ENCODE measurements around the gene ZBTB47. TPM values are rescaled to one million over a fixed set of nuclear protein-coding genes. Genes with fewer than 3 reads are reported as not detected.

The ZBTB47 gene
- total RNA-seq, 3 donors from 2014 or later, result 0.26 to 0.79 (median 0.56) TPM

- no peaks in the 10 kb centered on the region for H3K4me1 Mint-ChIP-seq (ENCODE audit: low read depth)
- no peaks in the 10 kb centered on the region for H3K27me3 Mint-ChIP-seq (ENCODE audit: low read depth)
- DNase-seq (no peak), ATAC-seq (no peak)
- no peak overlapping the region for H3K4me3 Mint-ChIP-seq
- H3K9me3 Mint-ChIP-seq, result peaks cover 4% of the 10 kb centered on the region
- H3K36me3 Mint-ChIP-seq (ENCODE audit: insufficient read depth), result no peaks in the 10 kb centered on the region
Observed at GRCh38 chr3:42666022-42666421, 12.5 kb downstream of the ZBTB47 start.

DNA sequence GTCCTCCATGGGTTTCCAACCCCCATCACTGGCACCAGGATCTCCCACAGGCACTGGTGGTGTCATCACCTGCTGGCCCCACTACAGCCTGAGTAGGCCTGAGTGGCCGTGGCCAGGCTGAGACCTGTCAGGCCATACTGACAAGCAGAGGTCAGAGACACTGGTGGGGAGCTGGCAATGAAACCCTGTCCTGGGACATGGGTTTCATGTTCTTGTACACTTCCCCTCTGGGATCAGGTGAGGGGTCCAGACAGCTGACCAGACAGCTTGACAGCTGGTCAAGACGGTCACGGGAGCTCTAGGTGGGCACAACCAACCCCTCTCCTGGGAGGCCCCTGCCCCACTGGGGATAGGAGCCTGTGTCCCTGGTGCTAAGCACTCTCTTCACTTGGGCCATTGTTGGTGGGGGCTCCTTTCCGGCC lies 13.1 kb downstream of the ZBTB47 start:
- Mint-ChIP-seq H3K4me3 (no peak overlapping the region), H3K4me1 (ENCODE audit: low read depth) (no peaks in the 10 kb centered on the region), H3K9me3 (peaks cover 4% of the 10 kb centered on the region), H3K36me3 (ENCODE audit: insufficient read depth) (no peaks in the 10 kb centered on the region), H3K27me3 (ENCODE audit: low read depth) (no peaks in the 10 kb centered on the region)
- ATAC-seq (no peak), DNase-seq (no peak)

DNA sequence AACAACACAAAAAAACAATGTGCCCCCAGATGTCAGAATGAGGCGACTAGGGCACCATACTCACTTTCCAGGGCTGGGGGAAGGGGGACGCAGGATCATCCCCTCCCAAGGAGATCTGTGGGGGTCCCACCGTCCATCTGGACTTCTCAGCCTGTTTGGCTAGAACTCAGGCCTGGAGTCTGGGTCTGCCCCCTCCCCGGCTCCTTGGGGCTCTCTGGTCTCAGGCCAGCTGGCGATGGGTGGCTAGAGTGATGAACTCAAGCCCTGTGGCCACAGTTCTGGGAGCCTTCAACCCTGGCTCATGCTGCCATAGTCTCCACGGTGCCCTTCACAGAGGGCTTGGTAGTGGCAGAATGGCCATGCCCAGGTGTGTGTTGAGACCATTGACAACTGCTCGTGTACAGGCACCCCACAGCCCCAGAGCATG lies 13.6 kb downstream of the ZBTB47 start:
- no peak for ATAC-seq
- Mint-ChIP-seq H3K4me3 (no peak overlapping the region), H3K27me3 (ENCODE audit: low read depth) (no peaks in the 10 kb centered on the region), H3K9me3 (peaks cover 4% of the 10 kb centered on the region), H3K4me1 (ENCODE audit: low read depth) (no peaks in the 10 kb centered on the region), H3K36me3 (ENCODE audit: insufficient read depth) (no peaks in the 10 kb centered on the region)
- DNase-seq, result no peak

DNA sequence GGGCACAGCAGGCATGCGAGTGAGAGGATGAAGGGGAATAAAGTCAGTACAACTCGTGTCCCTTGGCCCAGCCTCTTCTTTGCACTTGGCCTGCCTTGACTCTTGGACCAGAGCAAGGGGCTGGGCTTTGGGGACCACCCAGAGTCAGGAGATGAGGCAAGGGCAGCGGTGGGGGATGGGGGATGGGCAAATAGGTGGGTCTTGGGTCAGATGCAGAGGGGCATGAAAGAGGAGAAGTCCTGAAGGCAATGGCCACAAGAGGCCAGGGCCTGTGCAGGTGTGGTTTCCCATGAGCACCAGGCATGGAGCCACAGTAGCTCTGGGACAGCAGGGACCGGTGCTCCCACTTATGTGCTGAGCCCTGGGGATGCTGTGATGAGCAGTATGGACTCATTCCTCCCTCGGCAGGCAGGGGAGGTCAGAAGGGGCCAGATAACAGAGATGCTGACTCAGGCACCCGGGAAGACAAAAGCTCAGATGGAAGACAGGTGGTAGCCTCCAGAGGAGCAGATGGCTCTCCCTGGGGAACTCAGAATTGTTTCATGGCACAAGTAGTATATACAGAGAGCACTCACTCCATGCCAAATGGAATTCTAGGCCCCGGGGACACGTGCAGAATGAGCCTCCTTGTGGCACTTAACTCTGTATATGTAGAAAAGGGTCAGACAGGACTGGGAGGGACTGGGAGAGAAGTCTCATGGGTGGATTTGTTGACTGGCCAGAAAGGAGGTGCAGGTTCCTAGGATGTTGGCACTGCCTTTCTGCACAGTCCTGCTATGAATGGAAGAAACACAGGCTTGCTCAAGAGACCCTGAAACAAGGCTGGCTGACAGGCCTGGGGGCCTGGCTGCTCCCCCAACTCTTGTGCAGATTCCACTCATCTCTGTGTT lies 14.3 kb downstream of the ZBTB47 start:
- H3K9me3 Mint-ChIP-seq, result peaks cover 4% of the 10 kb centered on the region
- DNase-seq (no peak), ATAC-seq (no peak)
- H3K4me1 Mint-ChIP-seq (ENCODE audit: low read depth), result no peaks in the 10 kb centered on the region
- H3K27me3 Mint-ChIP-seq (ENCODE audit: low read depth), result no peaks in the 10 kb centered on the region
- no peak overlapping the region for H3K4me3 Mint-ChIP-seq
- H3K36me3 Mint-ChIP-seq (ENCODE audit: insufficient read depth), result no peaks in the 10 kb centered on the region

DNA sequence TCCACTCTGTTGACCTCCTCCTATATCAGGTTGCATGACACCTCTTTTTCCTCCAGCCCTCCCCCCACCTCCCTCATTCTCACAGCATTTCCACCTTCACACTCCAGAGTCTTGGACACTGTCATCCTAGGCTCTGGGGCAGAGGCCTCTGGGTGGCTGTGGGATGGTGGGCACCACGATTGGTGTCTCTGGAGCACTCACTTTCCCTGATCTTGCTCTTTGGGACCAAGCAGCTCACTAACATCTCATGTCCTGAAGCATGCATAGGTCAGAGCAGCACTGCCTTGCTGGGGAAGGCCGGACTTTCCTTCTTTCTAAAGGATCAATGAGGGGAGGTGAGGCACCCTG lies 14.9 kb downstream of the ZBTB47 start:
- DNase-seq, result peak; percentile 1
- Mint-ChIP-seq H3K9me3 (peaks cover 4% of the 10 kb centered on the region), H3K36me3 (ENCODE audit: insufficient read depth) (no peaks in the 10 kb centered on the region), H3K27me3 (ENCODE audit: low read depth) (no peaks in the 10 kb centered on the region), H3K4me1 (ENCODE audit: low read depth) (no peaks in the 10 kb centered on the region), H3K4me3 (no peak overlapping the region)
- no peak for ATAC-seq

- H3K36me3 Mint-ChIP-seq (ENCODE audit: insufficient read depth), result no peaks in the 10 kb centered on the region
- DNase-seq (no peak), ATAC-seq (no peak)
- H3K4me1 Mint-ChIP-seq (ENCODE audit: low read depth), result no peaks in the 10 kb centered on the region
- peaks cover 4% of the 10 kb centered on the region for H3K9me3 Mint-ChIP-seq
- H3K27me3 Mint-ChIP-seq (ENCODE audit: low read depth), result no peaks in the 10 kb centered on the region
- H3K4me3 Mint-ChIP-seq, result no peak overlapping the region
Observed at GRCh38 chr3:42668793-42669217, 15.3 kb downstream of the ZBTB47 start.

- no peak overlapping the region for H3K4me3 Mint-ChIP-seq
- no peaks in the 10 kb centered on the region for H3K4me1 Mint-ChIP-seq (ENCODE audit: low read depth)
- H3K36me3 Mint-ChIP-seq (ENCODE audit: insufficient read depth), result no peaks in the 10 kb centered on the region
- ATAC-seq (no peak), DNase-seq (no peak)
- H3K9me3 Mint-ChIP-seq, result peaks cover 4% of the 10 kb centered on the region
- H3K27me3 Mint-ChIP-seq (ENCODE audit: low read depth), result no peaks in the 10 kb centered on the region
Observed at GRCh38 chr3:42670051-42670576, 16.6 kb downstream of the ZBTB47 start.

DNA sequence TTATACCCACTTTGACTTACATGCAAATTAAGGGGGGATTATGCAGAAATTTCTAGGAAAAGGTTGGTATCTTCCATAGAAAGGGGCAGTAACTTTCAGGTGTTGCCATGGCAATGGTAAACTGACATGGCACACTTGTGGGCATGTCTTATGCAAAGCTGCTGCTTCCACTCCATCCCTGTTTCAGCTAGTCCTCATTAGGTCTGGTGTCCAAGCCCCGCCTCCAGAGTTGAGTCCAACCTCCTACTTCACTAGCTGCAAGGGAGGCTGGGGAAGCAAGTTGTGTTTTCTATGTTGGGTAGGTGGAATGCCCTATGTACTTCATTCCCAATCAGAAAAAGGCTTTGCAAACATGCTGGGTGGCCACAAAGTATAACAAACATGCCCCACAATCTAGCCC lies 17.2 kb downstream of the ZBTB47 start:
- Mint-ChIP-seq H3K36me3 (ENCODE audit: insufficient read depth) (no peaks in the 10 kb centered on the region), H3K9me3 (peaks cover 4% of the 10 kb centered on the region), H3K4me3 (no peak overlapping the region), H3K27me3 (ENCODE audit: low read depth) (no peaks in the 10 kb centered on the region), H3K4me1 (ENCODE audit: low read depth) (no peaks in the 10 kb centered on the region)
- no peak for DNase-seq
- ATAC-seq, result no peak

DNA sequence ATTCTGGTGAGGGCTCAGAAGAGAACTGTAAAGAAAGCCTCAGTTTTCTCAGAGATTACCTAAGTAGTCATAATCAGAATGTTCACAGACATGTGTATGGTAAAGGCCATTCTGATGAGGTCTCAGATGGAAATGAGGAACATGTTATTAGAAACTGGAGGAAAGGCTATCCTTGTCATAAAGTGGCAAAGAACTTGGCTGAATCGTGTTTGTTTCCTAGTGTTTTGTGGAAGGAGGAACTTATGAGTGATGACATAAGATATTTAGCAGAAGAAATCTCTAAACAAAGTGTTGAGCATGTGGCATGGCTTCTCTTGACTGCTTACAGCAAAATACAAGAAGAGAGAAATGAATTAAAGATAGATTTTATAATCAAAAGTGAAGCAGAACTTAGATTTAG lies 19.0 kb downstream of the ZBTB47 start:
- peaks cover 9% of the 10 kb centered on the region for H3K9me3 Mint-ChIP-seq
- H3K36me3 Mint-ChIP-seq (ENCODE audit: insufficient read depth), result no peaks in the 10 kb centered on the region
- H3K27me3 Mint-ChIP-seq (ENCODE audit: low read depth), result no peaks in the 10 kb centered on the region
- DNase-seq (no peak), ATAC-seq (no peak)
- H3K4me3 Mint-ChIP-seq, result no peak overlapping the region
- H3K4me1 Mint-ChIP-seq (ENCODE audit: low read depth), result no peaks in the 10 kb centered on the region

DNA sequence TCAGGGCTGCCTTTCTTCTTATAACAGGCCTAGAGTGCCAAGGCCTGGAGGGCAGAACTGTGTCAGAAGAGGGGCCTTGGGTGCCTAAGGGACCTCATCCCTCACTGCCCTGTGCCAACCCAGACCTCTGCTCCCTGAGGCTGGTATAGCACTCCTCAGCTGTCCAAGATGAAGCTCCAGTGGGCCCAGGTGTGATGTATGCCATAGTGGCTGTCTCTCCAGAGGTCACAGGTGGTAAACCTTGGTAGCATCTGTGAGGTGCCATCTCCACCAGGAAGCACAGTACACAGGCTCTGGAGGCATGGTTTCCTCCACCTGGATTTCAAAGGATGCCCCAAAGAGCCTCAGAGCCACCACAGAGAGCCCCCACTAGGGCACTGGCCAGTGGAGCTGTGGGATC lies 19.6 kb downstream of the ZBTB47 start:
- no peak overlapping the region for H3K4me3 Mint-ChIP-seq

DNA sequence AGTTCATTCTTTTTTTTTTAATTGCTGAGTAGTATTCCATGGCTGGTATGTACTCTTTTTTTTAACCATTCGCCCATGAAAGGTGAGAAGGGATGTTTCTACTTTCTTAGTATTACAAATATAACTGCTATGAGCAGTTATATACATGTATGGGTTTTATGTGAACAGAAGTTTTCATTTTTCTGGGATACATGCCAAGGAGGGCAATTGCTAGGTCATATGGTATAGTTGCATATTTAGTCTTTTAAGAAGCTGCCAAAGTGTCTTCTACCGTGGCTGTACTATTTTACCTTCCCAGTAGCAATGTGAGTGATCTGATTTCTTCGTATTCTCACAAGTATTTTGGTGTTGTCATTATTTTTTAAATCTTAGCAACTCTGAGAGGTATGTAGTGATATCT lies 20.6 kb downstream of the ZBTB47 start:
- Mint-ChIP-seq H3K9me3 (peaks cover 16% of the 10 kb centered on the region), H3K27me3 (ENCODE audit: low read depth) (no peaks in the 10 kb centered on the region), H3K4me3 (no peak overlapping the region), H3K4me1 (ENCODE audit: low read depth) (no peaks in the 10 kb centered on the region), H3K36me3 (ENCODE audit: insufficient read depth) (no peaks in the 10 kb centered on the region)
- DNase-seq, result no peak
- no peak for ATAC-seq

More for the DNA sequence above, 19.6 kb downstream of the ZBTB47 start:
- Mint-ChIP-seq H3K36me3 (ENCODE audit: insufficient read depth) (no peaks in the 10 kb centered on the region), H3K4me1 (ENCODE audit: low read depth) (no peaks in the 10 kb centered on the region), H3K9me3 (peaks cover 14% of the 10 kb centered on the region), H3K27me3 (ENCODE audit: low read depth) (no peaks in the 10 kb centered on the region)
- DNase-seq (no peak), ATAC-seq (no peak)

DNA sequence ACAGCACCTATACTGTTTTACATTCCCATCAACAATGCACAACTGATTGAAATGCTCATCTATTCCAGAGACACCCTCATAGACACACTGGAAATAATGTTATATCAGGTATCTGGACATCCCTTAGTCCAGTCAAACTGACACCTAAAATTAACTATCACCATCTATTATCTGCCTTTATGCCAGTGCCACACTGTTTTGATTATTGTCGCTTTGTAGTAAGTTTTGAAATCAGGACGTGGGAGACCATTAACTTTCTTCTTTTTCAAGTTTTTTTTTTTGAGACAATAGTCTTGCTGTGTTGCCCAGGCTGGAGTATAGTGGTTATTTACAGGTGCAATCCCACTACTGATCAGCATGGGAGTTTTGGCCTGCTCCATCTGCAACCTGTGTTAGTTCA lies 22.4 kb downstream of the ZBTB47 start:
- ATAC-seq (no peak), DNase-seq (no peak)
- Mint-ChIP-seq H3K36me3 (ENCODE audit: insufficient read depth) (no peaks in the 10 kb centered on the region), H3K9me3 (peaks cover 16% of the 10 kb centered on the region), H3K4me3 (no peak overlapping the region), H3K4me1 (ENCODE audit: low read depth) (no peaks in the 10 kb centered on the region), H3K27me3 (ENCODE audit: low read depth) (no peaks in the 10 kb centered on the region)

- no peaks in the 10 kb centered on the region for H3K4me1 Mint-ChIP-seq (ENCODE audit: low read depth)
- H3K27me3 Mint-ChIP-seq (ENCODE audit: low read depth), result peaks cover 6% of the 10 kb centered on the region
- DNase-seq (no peak), ATAC-seq (no peak)
- H3K4me3 Mint-ChIP-seq, result no peak overlapping the region
- no peaks in the 10 kb centered on the region for H3K36me3 Mint-ChIP-seq (ENCODE audit: insufficient read depth)
- peaks cover 16% of the 10 kb centered on the region for H3K9me3 Mint-ChIP-seq
Observed at GRCh38 chr3:42678447-42678846, 24.9 kb downstream of the ZBTB47 start.

- Mint-ChIP-seq H3K4me1 (ENCODE audit: low read depth) (no peaks in the 10 kb centered on the region), H3K9me3 (peaks cover 16% of the 10 kb centered on the region), H3K36me3 (ENCODE audit: insufficient read depth) (no peaks in the 10 kb centered on the region), H3K4me3 (no peak overlapping the region), H3K27me3 (ENCODE audit: low read depth) (peaks cover 7% of the 10 kb centered on the region)
- ATAC-seq, result no peak
- no peak for DNase-seq
Observed at GRCh38 chr3:42680271-42680670, 26.8 kb downstream of the ZBTB47 start.

DNA sequence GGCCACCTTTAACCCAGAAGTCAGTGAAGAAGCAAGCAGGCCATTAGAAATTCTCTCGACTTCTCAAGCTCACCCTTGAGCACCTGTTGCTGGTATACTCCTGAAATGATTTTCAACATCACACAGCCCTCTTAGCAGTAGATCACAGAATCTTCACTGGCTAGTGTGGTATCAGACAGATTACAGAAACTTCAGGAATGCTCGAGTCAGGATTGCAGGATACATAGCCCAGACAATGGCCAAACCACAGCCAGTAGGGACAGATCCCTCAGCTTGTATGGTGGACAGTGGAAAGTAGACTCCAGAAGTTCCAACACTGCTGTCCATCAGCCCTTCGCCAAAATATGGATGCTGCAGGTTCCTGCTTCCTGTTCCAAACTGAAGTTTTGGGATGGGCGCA lies 27.3 kb downstream of the ZBTB47 start:
- H3K4me3 Mint-ChIP-seq, result no peak overlapping the region
- DNase-seq, result no peak
- no peaks in the 10 kb centered on the region for H3K36me3 Mint-ChIP-seq (ENCODE audit: insufficient read depth)
- peaks cover 8% of the 10 kb centered on the region for H3K27me3 Mint-ChIP-seq (ENCODE audit: low read depth)
- no peak for ATAC-seq
- peaks cover 15% of the 10 kb centered on the region for H3K9me3 Mint-ChIP-seq
- peaks cover under 1% of the 10 kb centered on the region for H3K4me1 Mint-ChIP-seq (ENCODE audit: low read depth)
